ENCODE data around the gene SPPL3. TPM values are rescaled to one million over a fixed set of nuclear protein-coding genes. Genes with fewer than 3 reads are reported as not detected.

The SPPL3 gene
- total RNA-seq, 2 donors from 2014 or later: 13.5 to 16.5 TPM

GRCh38 chr12:120884644-120885043, 19.5 kb downstream of the SPPL3 start:
- DNase-seq (no peak), ATAC-seq (no peak)
- no peaks in the 10 kb centered on the region for H3K36me3 ChIP-seq (replicated peaks in 1 of 2; ENCODE audit: insufficient read depth in 1 of 2, low read depth in 2 of 2)
- intact Hi-C loops (cut with DNase I): no loop called here
- TF ChIP-seq POLR2A (IDR thresholded peaks at IDR 0.05): no peak
- TF ChIP-seq CTCF (IDR thresholded peaks at IDR 0.05): no peak
- H3K27ac ChIP-seq: no peak overlapping the region
- H3K4me3 ChIP-seq: no peak overlapping the region
- no peaks in the 10 kb centered on the region for H3K27me3 ChIP-seq
- no peaks in the 10 kb centered on the region for H3K9me3 ChIP-seq
- WGBS, 2 donors: 94 to 96% methylated on average over 1 of the region's 1 CpG
- peaks cover 12% of the 10 kb centered on the region for H3K4me1 ChIP-seq

- Histone ChIP-seq H3K4me3 (no peak overlapping the region), H3K4me1 (peaks cover 12% of the 10 kb centered on the region), H3K27me3 (no peaks in the 10 kb centered on the region), H3K27ac (no peak overlapping the region), H3K9me3 (no peaks in the 10 kb centered on the region), H3K36me3 (replicated peaks in 1 of 2; ENCODE audit: insufficient read depth in 1 of 2, low read depth in 2 of 2) (no peaks in the 10 kb centered on the region)
- ATAC-seq: no peak
- TF ChIP-seq CTCF (IDR thresholded peaks at IDR 0.05) (no peak), POLR2A (IDR thresholded peaks at IDR 0.05) (no peak)
- DNase-seq: no peak
- 75 to 76% methylated on average over 1 of the region's 1 CpG for WGBS, 2 donors
- intact Hi-C loops (cut with DNase I): no loop called here
Measured at GRCh38 chr12:120882055-120882555, 22.1 kb downstream of the SPPL3 start.

GRCh38 chr12:120879718-120880300, 24.3 kb downstream of the SPPL3 start:
- no peak for TF ChIP-seq POLR2A (IDR thresholded peaks at IDR 0.05)
- no peak for TF ChIP-seq CTCF (IDR thresholded peaks at IDR 0.05)
- no peak overlapping the region for H3K4me3 ChIP-seq
- H3K27me3 ChIP-seq: no peaks in the 10 kb centered on the region
- H3K27ac ChIP-seq: no peak overlapping the region
- intact Hi-C loops (cut with DNase I): no loop called here
- H3K36me3 ChIP-seq (replicated peaks in 1 of 2; ENCODE audit: insufficient read depth in 1 of 2, low read depth in 2 of 2): no peaks in the 10 kb centered on the region
- DNase-seq: no peak
- peaks cover 6% of the 10 kb centered on the region for H3K4me1 ChIP-seq
- WGBS, 2 donors: 79 to 92% methylated on average over 3 of the region's 3 CpGs
- ATAC-seq: no peak
- H3K9me3 ChIP-seq: no peaks in the 10 kb centered on the region

- DNase-seq (no peak), ATAC-seq (no peak)
- Histone ChIP-seq H3K4me1 (peaks cover 6% of the 10 kb centered on the region), H3K36me3 (replicated peaks in 1 of 2; ENCODE audit: insufficient read depth in 1 of 2, low read depth in 2 of 2) (no peaks in the 10 kb centered on the region), H3K27me3 (no peaks in the 10 kb centered on the region), H3K9me3 (no peaks in the 10 kb centered on the region), H3K27ac (no peak overlapping the region), H3K4me3 (no peak overlapping the region)
- intact Hi-C loops (cut with DNase I): no loop called here
- no peak for TF ChIP-seq CTCF (IDR thresholded peaks at IDR 0.05)
- no peak for TF ChIP-seq POLR2A (IDR thresholded peaks at IDR 0.05)
- 69 to 70% methylated on average over 3 of the region's 3 CpGs for WGBS, 2 donors
Measured at GRCh38 chr12:120879102-120879501, 25.1 kb downstream of the SPPL3 start.
